Loucy (cell line): Measurements from ENCODE around the gene USP21.
A peak's percentile ranks its signal among the peaks of the same experiment; 100 is the strongest.

Experiments
- H2AFZ ChIP-seq: fragments of 200-600 bp; sonication (generic); 2 replicates; pipeline ENCODE4 v1.6.0; 2016; ENCODE audit warnings: antibody characterized with exemption, mild to moderate bottlenecking, low read length, moderate library complexity
- H3F3A ChIP-seq: fragments of 200-600 bp; 2 replicates; pipeline ENCODE4 v1.6.0; 2016; ENCODE audit warnings: antibody characterized with exemption, low read depth, mild to moderate bottlenecking
- H3K27me3 ChIP-seq: fragments of 200-600 bp; sonication (generic); 2 replicates; pipeline ENCODE4 v1.6.1; 2014; ENCODE audit warnings: low read length, mild to moderate bottlenecking; ENCODE audit not compliant: insufficient read depth, poor library complexity, severe bottlenecking
- H3K36me3 ChIP-seq: fragments of 200-600 bp; sonication (generic); 2 replicates; pipeline ENCODE4 v1.6.1; 2016; ENCODE audit warnings: low read length; ENCODE audit not compliant: insufficient read depth
- H3K4me1 ChIP-seq: fragments of 200-600 bp; sonication (generic); 2 replicates; pipeline ENCODE4 v1.5.1; 2014; ENCODE audit warnings: low read length, mild to moderate bottlenecking; ENCODE audit not compliant: insufficient read depth, poor library complexity, severe bottlenecking
- H3K4me2 ChIP-seq: fragments of 200-600 bp; sonication (generic); 2 replicates; pipeline ENCODE4 v1.6.0; 2014; ENCODE audit warnings: antibody characterized with exemption, low read length, low read depth, mild to moderate bottlenecking; ENCODE audit not compliant: poor library complexity, severe bottlenecking
- H3K4me3 ChIP-seq: fragments of 200-600 bp; sonication (generic); 2 replicates; pipeline ENCODE4 v1.5.1; 2014; ENCODE audit warnings: low read length, mild to moderate bottlenecking, mixed read lengths; ENCODE audit not compliant: poor library complexity, severe bottlenecking
- H3K79me2 ChIP-seq: fragments of 200-600 bp; sonication (generic); 2 replicates; pipeline ENCODE4 v1.6.1; 2014; ENCODE audit warnings: low read length; ENCODE audit not compliant: insufficient read depth
- H3K9ac ChIP-seq: fragments of 200-600 bp; sonication (generic); 2 replicates; pipeline ENCODE4 v1.6.0; 2014; ENCODE audit warnings: mild to moderate bottlenecking, low read depth, low read length, moderate library complexity; ENCODE audit not compliant: poor library complexity, severe bottlenecking
- H3K9me2 ChIP-seq: fragments of 200-600 bp; sonication (generic); replicated peaks from 2 replicates; pipeline ENCODE4 v1.6.1; 2016; ENCODE audit warnings: low read depth, low read length, mixed read lengths
- H3K9me3 ChIP-seq: fragments of 200-600 bp; sonication (generic); 2 replicates; pipeline ENCODE4 v1.6.1; 2014; ENCODE audit warnings: mild to moderate bottlenecking, antibody characterized with exemption, low read length, low read depth; ENCODE audit not compliant: insufficient read depth
- H4K20me1 ChIP-seq: fragments of 200-600 bp; sonication (generic); 2 replicates; pipeline ENCODE4 v1.6.0; 2014; ENCODE audit warnings: antibody characterized with exemption, low read length, mild to moderate bottlenecking; ENCODE audit not compliant: insufficient read depth, poor library complexity, severe bottlenecking
- EZH2phosphoT487 ChIP-seq: fragments of 200-600 bp; IDR thresholded peaks from 2 replicates; pipeline ENCODE4 v1.6.1; 2018; ENCODE audit warnings: antibody characterized with exemption, mild to moderate bottlenecking, moderate library complexity, borderline replicate concordance
- TF ChIP-seq, protein P1 (sequence below): fragments of 200-600 bp; sonication (generic); conservative IDR thresholded peaks from 2 replicates; pipeline ENCODE4 v1.5.1; 2014; ENCODE audit warnings: mild to moderate bottlenecking, antibody characterized with exemption, low read length

The USP21 gene

DNA sequence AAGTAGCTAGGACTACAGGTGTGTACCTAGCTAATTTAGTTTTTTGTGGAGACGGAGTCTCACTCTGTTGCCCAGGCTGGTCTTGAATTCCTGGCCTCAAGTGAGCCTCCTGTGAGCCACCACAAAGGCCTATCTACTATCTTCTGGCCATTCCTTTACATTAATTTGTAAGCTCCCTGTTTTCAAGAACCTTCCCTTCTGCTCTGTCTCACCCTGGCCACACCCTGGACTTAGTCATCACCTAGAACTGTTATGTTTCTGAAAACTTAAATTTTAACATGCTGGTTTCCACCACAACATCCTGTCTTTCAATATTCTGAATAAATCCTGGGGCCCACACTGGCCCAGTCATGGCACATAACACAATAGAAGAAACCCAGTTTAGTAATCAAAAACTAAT lies 22.9 kb downstream of the USP21 start:
- Histone ChIP-seq H3K9me2 (no peaks in the 10 kb centered on the region), H4K20me1 (no peaks in the 10 kb centered on the region), H3K4me2 (peak overlapping the region; percentile 59), H3F3A (0 out of 2 replicates have a peak, but pooled peaks cover 5% of the 10 kb centered on the region), H2AFZ (peak overlapping the region; percentile 27; the same call in 1 of the 2 replicates), H3K9ac (peak overlapping the region; percentile 25), H3K36me3 (no peaks in the 10 kb centered on the region), H3K79me2 (peaks cover under 1% of the 10 kb centered on the region; the same call in 1 of the 2 replicates), H3K27me3 (no peaks in the 10 kb centered on the region), H3K4me3 (peak overlapping the region; percentile 36), H3K9me3 (no peaks in the 10 kb centered on the region), H3K4me1 (peaks cover 52% of the 10 kb centered on the region)
- TF ChIP-seq EZH2phosphoT487, result no peak
- TF ChIP-seq, protein P1, sequence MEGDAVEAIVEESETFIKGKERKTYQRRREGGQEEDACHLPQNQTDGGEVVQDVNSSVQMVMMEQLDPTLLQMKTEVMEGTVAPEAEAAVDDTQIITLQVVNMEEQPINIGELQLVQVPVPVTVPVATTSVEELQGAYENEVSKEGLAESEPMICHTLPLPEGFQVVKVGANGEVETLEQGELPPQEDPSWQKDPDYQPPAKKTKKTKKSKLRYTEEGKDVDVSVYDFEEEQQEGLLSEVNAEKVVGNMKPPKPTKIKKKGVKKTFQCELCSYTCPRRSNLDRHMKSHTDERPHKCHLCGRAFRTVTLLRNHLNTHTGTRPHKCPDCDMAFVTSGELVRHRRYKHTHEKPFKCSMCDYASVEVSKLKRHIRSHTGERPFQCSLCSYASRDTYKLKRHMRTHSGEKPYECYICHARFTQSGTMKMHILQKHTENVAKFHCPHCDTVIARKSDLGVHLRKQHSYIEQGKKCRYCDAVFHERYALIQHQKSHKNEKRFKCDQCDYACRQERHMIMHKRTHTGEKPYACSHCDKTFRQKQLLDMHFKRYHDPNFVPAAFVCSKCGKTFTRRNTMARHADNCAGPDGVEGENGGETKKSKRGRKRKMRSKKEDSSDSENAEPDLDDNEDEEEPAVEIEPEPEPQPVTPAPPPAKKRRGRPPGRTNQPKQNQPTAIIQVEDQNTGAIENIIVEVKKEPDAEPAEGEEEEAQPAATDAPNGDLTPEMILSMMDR, result no peak

DNA sequence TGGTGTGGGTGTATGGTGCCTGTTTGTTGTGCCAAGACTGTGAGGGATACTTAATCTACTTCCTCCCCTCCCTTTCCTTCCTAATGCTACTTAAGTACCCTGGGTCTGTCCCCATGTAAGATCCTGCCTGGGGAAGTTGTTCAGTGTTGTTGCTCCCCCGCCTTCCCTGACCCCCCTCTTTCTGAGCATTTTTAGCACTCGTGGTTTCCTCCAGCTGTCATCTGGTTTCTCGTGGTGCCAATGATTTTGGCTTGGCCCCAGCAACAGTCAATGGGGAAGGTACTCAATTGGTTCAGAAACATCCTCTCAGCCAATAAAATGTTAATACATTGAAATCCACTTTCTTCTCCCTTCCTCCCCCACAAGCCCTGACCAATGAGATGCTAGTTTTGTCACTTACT lies 26.0 kb downstream of the USP21 start:
- Histone ChIP-seq H3K9me3 (no peaks in the 10 kb centered on the region), H4K20me1 (no peaks in the 10 kb centered on the region), H3K36me3 (no peaks in the 10 kb centered on the region), H3K4me3 (peak overlapping the region; percentile 47), H3K4me2 (peak overlapping the region; percentile 70), H3K4me1 (peaks cover 46% of the 10 kb centered on the region), H3F3A (0 out of 2 replicates have a peak, but pooled peaks cover 5% of the 10 kb centered on the region), H3K27me3 (no peaks in the 10 kb centered on the region), H3K9me2 (no peaks in the 10 kb centered on the region), H3K9ac (peak overlapping the region; percentile 65), H3K79me2 (no peaks in the 10 kb centered on the region), H2AFZ (peak overlapping the region; percentile 21; the same call in 1 of the 2 replicates)
- no peak for TF ChIP-seq EZH2phosphoT487
- TF ChIP-seq, protein P1, result no peak

DNA sequence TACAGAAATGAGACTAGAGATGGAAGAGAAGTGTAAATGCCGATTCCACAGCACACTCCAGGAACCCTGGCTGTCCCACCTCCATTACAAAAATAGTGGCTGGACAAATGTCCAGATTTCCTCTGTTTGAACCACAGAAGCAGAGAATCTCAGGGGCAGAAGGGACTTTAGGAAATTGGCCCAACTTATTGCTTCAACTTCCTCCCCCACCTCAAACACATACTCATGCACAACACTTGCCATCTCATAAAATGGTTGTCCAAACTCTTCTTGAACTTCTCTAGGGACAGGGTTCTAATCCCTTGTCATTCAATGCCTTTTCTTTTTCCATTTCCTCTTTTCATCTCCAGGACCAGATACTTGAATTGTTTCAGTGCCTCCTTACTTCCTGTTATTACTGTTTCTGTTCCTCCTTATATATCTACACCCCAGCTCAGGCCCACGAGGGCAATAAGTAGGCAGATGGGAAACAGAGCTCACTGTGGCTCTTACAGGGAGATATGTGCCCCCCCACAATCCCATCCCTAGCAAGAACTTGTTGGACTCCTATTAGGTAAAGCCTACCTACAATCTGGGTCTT lies 26.5 kb downstream of the USP21 start:
- Histone ChIP-seq H3F3A (0 out of 2 replicates have a peak, but pooled peaks cover 5% of the 10 kb centered on the region), H3K4me1 (peaks cover 46% of the 10 kb centered on the region), H3K27me3 (no peaks in the 10 kb centered on the region), H3K4me3 (peak overlapping the region; percentile 47), H3K9me2 (no peaks in the 10 kb centered on the region), H3K4me2 (peak overlapping the region; percentile 70), H3K36me3 (no peaks in the 10 kb centered on the region), H2AFZ (peak overlapping the region; percentile 21), H4K20me1 (no peaks in the 10 kb centered on the region), H3K9me3 (no peaks in the 10 kb centered on the region), H3K79me2 (no peaks in the 10 kb centered on the region), H3K9ac (peak overlapping the region; percentile 65)
- no peak for TF ChIP-seq EZH2phosphoT487
- TF ChIP-seq, protein P1, result no peak
